HFFc6 (cell line): ENCODE results near the gene TENM3. TPM values are rescaled to one million over a fixed set of nuclear protein-coding genes. Genes with fewer than 3 reads are reported as not detected.

Source experiments
- DNase-seq: peaks from one replicate; pipeline ENCODE4 v3.0.0-alpha.2; 2018
- H3K27ac Mint-ChIP-seq: 2 replicates; pipeline ENCODE4 v1.8.0; 2020; ENCODE audit warnings: mild to moderate bottlenecking, mixed read lengths
- H3K27me3 Mint-ChIP-seq: 2 replicates; pipeline ENCODE4 v1.8.0; 2021; ENCODE audit warnings: mild to moderate bottlenecking, moderate library complexity, mixed read lengths; ENCODE audit not compliant: insufficient read depth
- H3K36me3 Mint-ChIP-seq: 2 replicates; pipeline ENCODE4 v1.8.0; 2021; ENCODE audit warnings: low read depth, mixed read lengths
- H3K4me1 Mint-ChIP-seq: 2 replicates; pipeline ENCODE4 v1.8.0; 2020; ENCODE audit warnings: low read depth, mixed read lengths
- H3K4me3 Mint-ChIP-seq: 2 replicates; pipeline ENCODE4 v1.8.0; 2020; ENCODE audit warnings: mild to moderate bottlenecking, moderate library complexity, mixed read lengths
- H3K9me3 Mint-ChIP-seq: 2 replicates; pipeline ENCODE4 v1.8.0; 2020; ENCODE audit warnings: mild to moderate bottlenecking, mixed read lengths
- total RNA-seq, 6 experiments: library from RNA; stranded (reverse); fragmentation: NEBNext Ultra II Directional; extraction: Animal tissue kit (Norgen Biotek cat#: 25700); gene quantifications; 2 replicates in 1 of 6; 3 replicates in 5 of 6; pipeline ENCODE4 v1.2.3, GENCODE V29; 2021
- TF ChIP-seq, protein P1 (sequence below): fragments of 200-600 bp; sonication (generic); IDR thresholded peaks from 2 replicates; pipeline ENCODE4 v1.5.0; 2021; ENCODE audit warnings: antibody characterized with exemption, mild to moderate bottlenecking

Gene TENM3
- total RNA-seq, 6 experiments from 2014 or later, result 31.1 to 52.1 (median 42.0) TPM

GRCh38 chr4:182741914-182742313 lies 498.7 kb downstream of the TENM3 start:
- H3K36me3 Mint-ChIP-seq, result peaks cover 43% of the 10 kb centered on the region
- H3K4me3 Mint-ChIP-seq, result no peak overlapping the region
- H3K4me1 Mint-ChIP-seq, result peaks cover 18% of the 10 kb centered on the region
- no peaks in the 10 kb centered on the region for H3K27me3 Mint-ChIP-seq
- no peak overlapping the region for H3K27ac Mint-ChIP-seq
- DNase-seq, result no peak
- peaks cover 10% of the 10 kb centered on the region for H3K9me3 Mint-ChIP-seq
- TF ChIP-seq, protein P1, sequence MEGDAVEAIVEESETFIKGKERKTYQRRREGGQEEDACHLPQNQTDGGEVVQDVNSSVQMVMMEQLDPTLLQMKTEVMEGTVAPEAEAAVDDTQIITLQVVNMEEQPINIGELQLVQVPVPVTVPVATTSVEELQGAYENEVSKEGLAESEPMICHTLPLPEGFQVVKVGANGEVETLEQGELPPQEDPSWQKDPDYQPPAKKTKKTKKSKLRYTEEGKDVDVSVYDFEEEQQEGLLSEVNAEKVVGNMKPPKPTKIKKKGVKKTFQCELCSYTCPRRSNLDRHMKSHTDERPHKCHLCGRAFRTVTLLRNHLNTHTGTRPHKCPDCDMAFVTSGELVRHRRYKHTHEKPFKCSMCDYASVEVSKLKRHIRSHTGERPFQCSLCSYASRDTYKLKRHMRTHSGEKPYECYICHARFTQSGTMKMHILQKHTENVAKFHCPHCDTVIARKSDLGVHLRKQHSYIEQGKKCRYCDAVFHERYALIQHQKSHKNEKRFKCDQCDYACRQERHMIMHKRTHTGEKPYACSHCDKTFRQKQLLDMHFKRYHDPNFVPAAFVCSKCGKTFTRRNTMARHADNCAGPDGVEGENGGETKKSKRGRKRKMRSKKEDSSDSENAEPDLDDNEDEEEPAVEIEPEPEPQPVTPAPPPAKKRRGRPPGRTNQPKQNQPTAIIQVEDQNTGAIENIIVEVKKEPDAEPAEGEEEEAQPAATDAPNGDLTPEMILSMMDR, result no peak

GRCh38 chr4:182743815-182744214 lies 500.6 kb downstream of the TENM3 start:
- peaks cover 39% of the 10 kb centered on the region for H3K36me3 Mint-ChIP-seq
- H3K27me3 Mint-ChIP-seq, result no peaks in the 10 kb centered on the region
- no peak overlapping the region for H3K4me3 Mint-ChIP-seq
- TF ChIP-seq, protein P1, result no peak
- no peak overlapping the region for H3K27ac Mint-ChIP-seq
- peaks cover 10% of the 10 kb centered on the region for H3K9me3 Mint-ChIP-seq
- no peak for DNase-seq
- H3K4me1 Mint-ChIP-seq, result peaks cover 10% of the 10 kb centered on the region

DNA sequence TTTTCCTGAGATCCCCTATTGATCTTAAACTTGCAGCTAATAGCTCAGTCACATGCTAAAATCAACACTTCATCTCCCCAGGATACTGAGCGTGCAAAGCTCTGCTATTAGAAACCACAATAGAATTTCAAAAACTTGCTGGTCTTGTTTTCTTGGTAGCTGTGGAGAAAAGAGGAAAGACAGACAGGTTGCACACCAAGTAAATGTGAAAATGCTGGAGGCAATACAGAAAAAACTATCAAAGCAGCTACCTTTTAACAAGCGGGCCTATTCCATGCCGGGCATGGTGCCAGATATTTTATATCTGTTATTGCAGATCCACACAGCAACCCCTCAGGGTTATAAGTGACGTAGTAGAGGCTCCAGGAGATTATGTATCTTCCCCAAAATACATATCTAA lies 502.0 kb downstream of the TENM3 start:
- H3K9me3 Mint-ChIP-seq, result peaks cover 10% of the 10 kb centered on the region
- H3K4me1 Mint-ChIP-seq, result peaks cover 22% of the 10 kb centered on the region
- H3K27me3 Mint-ChIP-seq, result no peaks in the 10 kb centered on the region
- H3K4me3 Mint-ChIP-seq, result no peak overlapping the region
- peaks cover 38% of the 10 kb centered on the region for H3K36me3 Mint-ChIP-seq
- TF ChIP-seq, protein P1, result no peak
- DNase-seq, result no peak
- no peak overlapping the region for H3K27ac Mint-ChIP-seq

- Mint-ChIP-seq H3K27me3 (no peaks in the 10 kb centered on the region), H3K4me1 (peaks cover 39% of the 10 kb centered on the region), H3K4me3 (no peak overlapping the region), H3K36me3 (peaks cover 38% of the 10 kb centered on the region), H3K9me3 (peaks cover 10% of the 10 kb centered on the region), H3K27ac (no peak overlapping the region)
- TF ChIP-seq, protein P1, result no peak
- DNase-seq, result no peak
Observed at GRCh38 chr4:182746876-182747275, 503.7 kb downstream of the TENM3 start.

DNA sequence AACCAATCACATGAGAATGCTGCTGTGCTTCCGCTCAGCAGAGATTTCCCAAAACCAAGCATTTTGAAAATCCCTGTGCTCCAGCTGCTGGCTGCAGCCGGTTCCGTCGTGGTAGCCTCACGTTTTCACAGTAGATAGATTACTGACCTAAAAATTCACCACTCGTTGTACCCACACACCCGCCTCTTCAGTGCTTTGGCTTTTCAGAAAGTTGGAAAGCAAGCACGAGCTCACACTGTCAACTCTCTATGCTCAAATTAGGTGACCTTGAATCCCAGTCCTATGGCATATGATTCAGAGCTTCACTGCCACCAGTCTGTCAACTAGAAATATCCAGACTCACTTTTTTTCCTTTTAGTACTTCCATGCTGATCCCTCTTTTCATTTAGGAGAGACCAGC lies 505.1 kb downstream of the TENM3 start:
- TF ChIP-seq, protein P1, result no peak
- DNase-seq, result no peak
- peaks cover 52% of the 10 kb centered on the region for H3K4me1 Mint-ChIP-seq
- H3K4me3 Mint-ChIP-seq, result no peak overlapping the region
- H3K9me3 Mint-ChIP-seq, result peaks cover 10% of the 10 kb centered on the region
- peaks cover 32% of the 10 kb centered on the region for H3K36me3 Mint-ChIP-seq
- H3K27me3 Mint-ChIP-seq, result no peaks in the 10 kb centered on the region
- peak overlapping the region; percentile 61 for H3K27ac Mint-ChIP-seq

DNA sequence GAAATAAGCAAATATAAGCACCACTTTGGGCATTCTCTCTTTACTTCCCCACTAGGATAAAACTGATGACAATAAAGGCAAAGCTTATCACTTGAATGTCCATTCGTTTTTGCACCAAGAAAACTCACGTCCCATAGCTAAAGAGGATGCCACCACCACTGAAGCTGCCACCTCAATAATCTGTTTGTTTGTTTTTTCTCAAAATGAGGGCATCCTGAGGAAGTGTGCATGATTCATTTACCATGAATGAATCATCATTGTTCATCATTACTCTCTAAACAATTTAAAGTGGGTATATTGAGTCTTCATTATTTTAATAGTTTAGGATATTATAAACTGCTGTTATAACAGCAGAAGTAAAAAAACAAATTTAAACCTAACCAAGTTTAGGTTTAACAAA lies 505.7 kb downstream of the TENM3 start:
- no peaks in the 10 kb centered on the region for H3K27me3 Mint-ChIP-seq
- TF ChIP-seq, protein P1, result no peak
- H3K4me3 Mint-ChIP-seq, result no peak overlapping the region

More for the DNA sequence above, 505.7 kb downstream of the TENM3 start:
- Mint-ChIP-seq H3K27ac (peak overlapping the region; percentile 61), H3K36me3 (peaks cover 27% of the 10 kb centered on the region), H3K4me1 (peaks cover 55% of the 10 kb centered on the region), H3K9me3 (peaks cover 10% of the 10 kb centered on the region)
- peak; percentile 33 for DNase-seq
